Neural progenitor cell (in vitro differentiated cells): ENCODE data around the gene TNNI2. TPM values are rescaled to one million over a fixed set of nuclear protein-coding genes. Genes with fewer than 3 reads are reported as not detected.

Source experiments
- DNase-seq: peaks from one replicate; pipeline ENCODE4 v3.0.0-alpha.2; 2016; ENCODE audit warnings: low spot score
- H2AFZ ChIP-seq: fragments of 200-600 bp; sonication (generic); replicated peaks from 2 replicates; pipeline ENCODE4 v1.6.1; 2016; ENCODE audit warnings: antibody characterized with exemption
- H3F3A ChIP-seq: fragments of 200-600 bp; sonication (generic); 2 replicates; pipeline ENCODE4 v1.6.1; 2016; ENCODE audit warnings: antibody characterized with exemption, low read depth
- H3K27ac ChIP-seq: fragments of 200-600 bp; sonication (generic); 2 replicates; pipeline ENCODE4 v1.5.1; 2016; ENCODE audit warnings: mild to moderate bottlenecking
- H3K27me3 ChIP-seq: fragments of 200-600 bp; sonication (generic); 2 replicates; pipeline ENCODE4 v1.6.1; 2016; ENCODE audit warnings: mild to moderate bottlenecking, moderate library complexity
- H3K36me3 ChIP-seq: fragments of 200-600 bp; sonication (generic); 2 replicates; pipeline ENCODE4 v1.5.1; 2016
- H3K4me1 ChIP-seq: fragments of 200-600 bp; sonication (generic); 2 replicates; pipeline ENCODE4 v1.6.1; 2016; ENCODE audit warnings: mixed run types
- H3K4me2 ChIP-seq: fragments of 200-600 bp; sonication (generic); 2 replicates; pipeline ENCODE4 v1.6.1; 2016
- H3K4me3 ChIP-seq: fragments of 200-600 bp; sonication (generic); 2 replicates; pipeline ENCODE4 v1.5.1; 2016
- H3K79me2 ChIP-seq: fragments of 200-600 bp; sonication (generic); 2 replicates; pipeline ENCODE4 v1.6.1; 2016; ENCODE audit warnings: low read depth
- H3K9ac ChIP-seq: fragments of 200-600 bp; sonication (generic); 2 replicates; pipeline ENCODE4 v1.6.1; 2016
- H3K9me3 ChIP-seq: fragments of 200-600 bp; sonication (generic); 2 replicates; pipeline ENCODE4 v1.5.1; 2016; ENCODE audit warnings: low read depth
- H4K20me1 ChIP-seq: fragments of 200-600 bp; sonication (generic); 2 replicates; pipeline ENCODE4 v1.6.1; 2016; ENCODE audit warnings: low read depth
- H3K27ac Mint-ChIP-seq: 3 replicates; pipeline ENCODE4 v1.8.0; 2021; ENCODE audit warnings: mixed read lengths
- H3K27me3 Mint-ChIP-seq: 2 replicates; pipeline ENCODE4 v1.8.0; 2022; ENCODE audit warnings: low read depth, mild to moderate bottlenecking, inconsistent platforms, moderate library complexity, mixed read lengths; ENCODE audit not compliant: insufficient read depth
- H3K36me3 Mint-ChIP-seq: 3 replicates; pipeline ENCODE4 v1.8.0; 2021; ENCODE audit warnings: mixed read lengths
- H3K4me1 Mint-ChIP-seq: 3 replicates; pipeline ENCODE4 v1.8.0; 2021; ENCODE audit warnings: mixed read lengths
- H3K4me3 Mint-ChIP-seq: 3 replicates; pipeline ENCODE4 v1.8.0; 2021; ENCODE audit warnings: mild to moderate bottlenecking, moderate library complexity, mixed read lengths
- H3K9me3 Mint-ChIP-seq: 3 replicates; pipeline ENCODE4 v1.8.0; 2020; ENCODE audit warnings: mixed read lengths
- EZH2 ChIP-seq: fragments of 200-600 bp; sonication (generic); IDR thresholded peaks from 2 replicates; pipeline ENCODE4 v1.6.1; 2017; ENCODE audit warnings: antibody characterized with exemption, mild to moderate bottlenecking, moderate library complexity
- EZH2phosphoT487 ChIP-seq: fragments of 200-600 bp; sonication (generic); IDR thresholded peaks from 2 replicates; pipeline ENCODE4 v1.6.1; 2017; ENCODE audit warnings: antibody characterized with exemption
- total RNA-seq: library from RNA; depleted of rRNA; stranded (reverse); fragments of >200 nt; gene quantifications from 2 replicates; pipeline ENCODE4 v1.2.3, GENCODE V29; 2015; ENCODE audit warnings: low replicate concordance
- TF ChIP-seq, protein P1 (sequence below): fragments of 200-600 bp; sonication (generic); IDR thresholded peaks from 2 replicates; pipeline ENCODE4 v1.5.1; 2017; ENCODE audit warnings: antibody characterized with exemption, mild to moderate bottlenecking

Gene TNNI2
- total RNA-seq, 1 donor from 2014 or later, result 2.6 TPM

DNA sequence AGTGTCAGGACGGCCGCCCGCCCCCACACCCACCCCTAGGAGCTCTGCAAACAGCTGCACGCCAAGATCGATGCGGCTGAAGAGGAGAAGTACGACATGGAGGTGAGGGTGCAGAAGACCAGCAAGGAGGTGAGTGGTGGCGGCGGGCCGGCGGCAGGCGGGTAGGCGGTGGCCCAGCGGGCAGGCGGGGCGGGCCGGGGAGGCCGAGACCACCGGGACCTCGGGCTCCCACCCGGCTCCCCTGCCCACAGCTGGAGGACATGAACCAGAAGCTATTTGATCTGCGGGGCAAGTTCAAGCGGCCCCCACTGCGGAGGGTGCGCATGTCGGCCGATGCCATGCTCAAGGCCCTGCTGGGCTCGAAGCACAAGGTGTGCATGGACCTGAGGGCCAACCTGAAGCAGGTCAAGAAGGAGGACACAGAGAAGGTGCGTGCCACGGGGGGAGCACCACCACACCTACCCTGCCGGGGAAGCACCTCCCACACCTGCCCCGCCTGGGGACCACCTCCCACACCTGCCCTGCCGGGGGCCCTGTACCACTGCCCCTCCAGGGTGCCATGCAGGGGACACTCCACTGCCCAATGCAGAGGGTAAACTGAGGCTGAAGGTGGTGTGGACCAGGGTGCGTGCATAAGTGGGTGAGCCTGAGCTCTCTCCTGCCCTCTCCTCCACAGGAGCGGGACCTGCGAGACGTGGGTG lies 2.1 kb downstream of the TNNI2 start:
- no peak overlapping the region for H2AFZ ChIP-seq

DNA sequence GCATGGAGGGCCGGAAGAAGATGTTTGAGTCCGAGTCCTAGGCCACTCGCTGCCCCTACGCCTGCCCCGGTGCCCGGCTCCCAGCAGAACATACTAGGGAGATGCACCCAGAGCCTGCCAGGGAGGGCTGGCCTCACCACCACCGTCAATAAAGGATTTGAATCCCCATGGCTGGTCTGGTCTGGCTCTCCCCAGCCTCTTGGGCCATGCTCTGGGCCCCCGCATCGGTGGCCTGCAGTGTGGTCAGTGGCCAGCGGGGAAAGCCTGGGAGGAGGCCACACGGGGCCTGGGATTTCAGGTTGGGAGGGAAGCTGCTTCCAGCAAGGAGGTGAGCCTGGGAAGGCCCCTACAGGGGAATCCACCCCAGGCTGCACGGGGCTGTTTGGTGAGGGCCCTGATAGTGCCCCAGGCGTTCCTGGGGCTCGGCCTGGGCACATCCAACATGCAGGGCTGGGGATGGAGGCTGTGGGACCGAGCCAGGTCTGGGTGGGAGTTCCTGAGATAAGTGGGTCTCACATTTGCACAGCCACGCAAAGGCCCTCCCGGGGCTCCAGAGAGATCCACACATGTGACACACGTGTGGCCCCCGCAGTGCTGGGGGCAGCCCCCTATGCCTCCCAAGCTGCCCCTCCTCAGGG lies 2.8 kb downstream of the TNNI2 start:
- Mint-ChIP-seq H3K4me1 (peaks cover 17% of the 10 kb centered on the region), H3K9me3 (no peaks in the 10 kb centered on the region), H3K36me3 (no peaks in the 10 kb centered on the region), H3K27me3 (no peaks in the 10 kb centered on the region), H3K4me3 (no peak overlapping the region), H3K27ac (no peak overlapping the region)
- no peak for DNase-seq
- no peaks in the 10 kb centered on the region for H3K27me3 ChIP-seq
- peak overlapping the region; percentile 13 for H3K9ac ChIP-seq
- H3K27ac ChIP-seq, result no peak overlapping the region
- H4K20me1 ChIP-seq, result no peaks in the 10 kb centered on the region
- H3K36me3 ChIP-seq, result no peaks in the 10 kb centered on the region
- TF ChIP-seq, protein P1, sequence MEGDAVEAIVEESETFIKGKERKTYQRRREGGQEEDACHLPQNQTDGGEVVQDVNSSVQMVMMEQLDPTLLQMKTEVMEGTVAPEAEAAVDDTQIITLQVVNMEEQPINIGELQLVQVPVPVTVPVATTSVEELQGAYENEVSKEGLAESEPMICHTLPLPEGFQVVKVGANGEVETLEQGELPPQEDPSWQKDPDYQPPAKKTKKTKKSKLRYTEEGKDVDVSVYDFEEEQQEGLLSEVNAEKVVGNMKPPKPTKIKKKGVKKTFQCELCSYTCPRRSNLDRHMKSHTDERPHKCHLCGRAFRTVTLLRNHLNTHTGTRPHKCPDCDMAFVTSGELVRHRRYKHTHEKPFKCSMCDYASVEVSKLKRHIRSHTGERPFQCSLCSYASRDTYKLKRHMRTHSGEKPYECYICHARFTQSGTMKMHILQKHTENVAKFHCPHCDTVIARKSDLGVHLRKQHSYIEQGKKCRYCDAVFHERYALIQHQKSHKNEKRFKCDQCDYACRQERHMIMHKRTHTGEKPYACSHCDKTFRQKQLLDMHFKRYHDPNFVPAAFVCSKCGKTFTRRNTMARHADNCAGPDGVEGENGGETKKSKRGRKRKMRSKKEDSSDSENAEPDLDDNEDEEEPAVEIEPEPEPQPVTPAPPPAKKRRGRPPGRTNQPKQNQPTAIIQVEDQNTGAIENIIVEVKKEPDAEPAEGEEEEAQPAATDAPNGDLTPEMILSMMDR, result no peak
- no peak for TF ChIP-seq EZH2
- TF ChIP-seq EZH2phosphoT487, result no peak
- H3K4me3 ChIP-seq, result no peak overlapping the region
- no peaks in the 10 kb centered on the region for H3K9me3 ChIP-seq
- H3K4me1 ChIP-seq, result peaks cover 5% of the 10 kb centered on the region
- H3K79me2 ChIP-seq, result no peaks in the 10 kb centered on the region
- H2AFZ ChIP-seq, result no peak overlapping the region
- no peak overlapping the region for H3K4me2 ChIP-seq
- no peaks in the 10 kb centered on the region for H3F3A ChIP-seq

More for the DNA sequence above, 2.1 kb downstream of the TNNI2 start:
- Mint-ChIP-seq H3K36me3 (no peaks in the 10 kb centered on the region), H3K4me1 (peaks cover 16% of the 10 kb centered on the region), H3K27ac (no peak overlapping the region), H3K9me3 (no peaks in the 10 kb centered on the region), H3K4me3 (no peak overlapping the region), H3K27me3 (no peaks in the 10 kb centered on the region)
- no peak for DNase-seq
- no peaks in the 10 kb centered on the region for H3K36me3 ChIP-seq
- H3K4me2 ChIP-seq, result no peak overlapping the region
- H3K27ac ChIP-seq, result no peak overlapping the region
- TF ChIP-seq EZH2 (no peak), EZH2phosphoT487 (no peak)
- TF ChIP-seq, protein P1, result no peak
- no peaks in the 10 kb centered on the region for H3K79me2 ChIP-seq
- no peak overlapping the region for H3K9ac ChIP-seq
- H3K4me3 ChIP-seq, result no peak overlapping the region
- peaks cover 5% of the 10 kb centered on the region for H3K4me1 ChIP-seq
- no peaks in the 10 kb centered on the region for H4K20me1 ChIP-seq
- no peaks in the 10 kb centered on the region for H3F3A ChIP-seq
- H3K27me3 ChIP-seq, result no peaks in the 10 kb centered on the region
- no peaks in the 10 kb centered on the region for H3K9me3 ChIP-seq

DNA sequence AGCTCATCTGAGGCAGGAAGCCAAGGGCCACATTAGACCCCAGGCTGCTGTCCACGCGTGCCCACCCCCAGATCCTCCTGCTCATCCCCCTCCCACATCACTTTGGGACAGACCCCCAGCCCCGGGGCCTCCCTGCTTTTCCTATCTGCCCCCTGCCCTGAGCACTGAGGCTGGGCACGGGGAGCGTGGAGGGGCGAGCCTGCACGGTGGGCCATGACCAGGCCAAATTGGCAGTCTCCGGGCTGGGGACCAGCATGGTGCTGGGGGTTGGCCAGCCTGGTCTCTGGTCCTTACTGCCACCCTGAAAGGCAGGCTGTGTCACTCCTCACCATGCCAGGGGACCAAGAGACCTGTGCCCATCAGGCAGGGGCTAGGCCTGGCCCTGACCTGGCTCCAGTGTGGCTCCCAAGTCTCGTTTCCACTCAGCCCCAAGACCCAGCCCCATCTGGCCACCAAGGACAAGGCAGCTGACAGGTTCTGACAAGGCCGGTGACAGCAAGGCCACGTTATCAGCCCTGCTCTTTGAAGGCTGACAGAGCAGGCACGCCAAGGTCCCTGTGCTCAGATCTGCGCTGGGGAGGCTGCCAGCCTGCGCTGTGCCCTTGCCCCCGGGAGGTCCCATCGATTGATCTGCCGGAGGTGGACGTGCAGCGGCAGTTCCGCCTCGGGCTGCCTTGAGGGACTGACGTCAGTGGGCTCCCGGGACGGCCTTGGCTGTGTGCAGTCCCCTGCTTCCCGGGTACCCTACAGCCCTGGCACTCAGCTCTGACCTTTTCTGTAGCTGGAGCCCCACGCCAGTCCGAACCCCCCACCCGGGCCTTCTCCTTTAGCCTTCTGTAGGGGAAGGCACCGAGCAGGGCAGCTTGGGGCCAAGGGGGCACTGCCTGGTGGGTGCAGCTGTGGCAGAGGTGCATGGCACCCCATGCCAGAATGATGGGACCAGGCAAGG lies 3.6 kb downstream of the TNNI2 start:
- H3K9me3 ChIP-seq, result no peaks in the 10 kb centered on the region
- Mint-ChIP-seq H3K4me1 (peaks cover 18% of the 10 kb centered on the region), H3K4me3 (no peak overlapping the region), H3K36me3 (no peaks in the 10 kb centered on the region), H3K27ac (no peak overlapping the region), H3K27me3 (peaks cover 2% of the 10 kb centered on the region), H3K9me3 (no peaks in the 10 kb centered on the region)
- H3K27ac ChIP-seq, result no peak overlapping the region
- H4K20me1 ChIP-seq, result no peaks in the 10 kb centered on the region
- TF ChIP-seq EZH2, result no peak
- no peak for DNase-seq
- H3K27me3 ChIP-seq, result no peaks in the 10 kb centered on the region
- no peaks in the 10 kb centered on the region for H3F3A ChIP-seq
- H3K4me1 ChIP-seq, result peaks cover 5% of the 10 kb centered on the region
- H3K4me2 ChIP-seq, result no peak overlapping the region
- H3K36me3 ChIP-seq, result no peaks in the 10 kb centered on the region
- no peak overlapping the region for H3K4me3 ChIP-seq
- peak overlapping the region; percentile 13 for H3K9ac ChIP-seq
- no peak overlapping the region for H2AFZ ChIP-seq
- no peaks in the 10 kb centered on the region for H3K79me2 ChIP-seq
